Activated CD8-positive, alpha-beta memory T cell treated with anti-CD3 and anti-CD28 coated beads for 36 hours (primary cell): Measurements from ENCODE around the gene ERFL. TPM values are rescaled to one million over a fixed set of nuclear protein-coding genes. Genes with fewer than 3 reads are reported as not detected.

Experiments
- CTCF ChIA-PET: fragments of 350-600 bp; sonication (Branson Sonifier 250); formaldehyde crosslinking; loops from one replicate; lab custom pipeline; 2021; ENCODE audit warnings: antibody characterized with exemption; lab: Charles Lee
- POLR2A ChIA-PET: fragments of 350-600 bp; sonication (Branson Sonifier 250); formaldehyde crosslinking; loops from one replicate; lab custom pipeline; 2021; ENCODE audit warnings: antibody characterized with exemption; lab: Charles Lee
- total RNA-seq, 2 experiments: library from RNA; stranded (reverse); gene quantifications; one replicate each; pipeline ENCODE4 v1.2.3, GENCODE V29; 2021

ERFL gene
- total RNA-seq, 2 experiments from 2014 or later = 1.1 to 1.3 TPM

GRCh38 chr19:41951686-41952172, 23.5 kb upstream of the ERFL start:
- ChIA-PET POLR2A (interaction anchor here (0.6 kb wide), 1 partner anchor 76 kb away, joined by 13 read pairs; no protein-coding TSS in a partner anchor), CTCF (interaction anchor here (0.7 to 3.5 kb wide), 11 partner anchors 9 to 92 kb away, joined by 3 to 26 read pairs (median 3); partner anchors contain the start of gene RPS19)

GRCh38 chr19:41947091-41947490, 18.8 kb upstream of the ERFL start:
- CTCF ChIA-PET = interaction anchor here (0.6 to 3.9 kb wide), 11 partner anchors 10 to 96 kb away, joined by 3 to 23 read pairs (median 4); partner anchors contain the start of genes CD79A, RABAC1 and RPS19
- POLR2A ChIA-PET = interaction anchor here (2.4 to 3.7 kb wide), 2 partner anchors 12 to 75 kb away, joined by 12 to 25 read pairs; partner anchors contain the start of gene RABAC1

GRCh38 chr19:41945135-41945766, 17.0 kb upstream of the ERFL start:
- ChIA-PET CTCF (interaction anchor here (0.6 to 3.9 kb wide), 15 partner anchors 9 to 390 kb away, joined by 3 to 23 read pairs (median 4); partner anchors contain the start of genes CD79A, RABAC1 and RPS19), POLR2A (interaction anchor here (0.7 to 3.7 kb wide), 12 partner anchors 8 to 85 kb away, joined by 3 to 25 read pairs (median 6); partner anchors contain the start of genes RABAC1 and RPS19)

- ChIA-PET CTCF (interaction anchor here (0.7 to 3.9 kb wide), 6 partner anchors 10 to 84 kb away, joined by 3 to 21 read pairs (median 14); partner anchors contain the start of genes RABAC1 and RPS19), POLR2A (interaction anchor here (0.7 to 3.7 kb wide), 3 partner anchors 15 to 72 kb away, joined by 3 to 25 read pairs (median 25); no protein-coding TSS in a partner anchor)
Measured at GRCh38 chr19:41944336-41944735, 16.1 kb upstream of the ERFL start.

- ChIA-PET CTCF (interaction anchor here (0.8 kb wide), 1 partner anchor 10 kb away, joined by 3 read pairs; no protein-coding TSS in a partner anchor), POLR2A (no interaction called here)
Measured at GRCh38 chr19:41941410-41942202, 13.4 kb upstream of the ERFL start.

GRCh38 chr19:41940731-41941409, 12.6 kb upstream of the ERFL start:
- CTCF ChIA-PET = interaction anchor here (0.8 kb wide), 1 partner anchor 11 kb away, joined by 3 read pairs; no protein-coding TSS in a partner anchor
- POLR2A ChIA-PET = no interaction called here

GRCh38 chr19:41939861-41940730, 11.8 kb upstream of the ERFL start:
- ChIA-PET CTCF (interaction anchor here (1.0 kb wide), 1 partner anchor 11 kb away, joined by 3 read pairs; no protein-coding TSS in a partner anchor), POLR2A (interaction anchor here (1.0 kb wide), 1 partner anchor 52 kb away, joined by 3 read pairs; no protein-coding TSS in a partner anchor)

- CTCF ChIA-PET = interaction anchor here (1.0 kb wide), 1 partner anchor 12 kb away, joined by 3 read pairs; no protein-coding TSS in a partner anchor
- POLR2A ChIA-PET = interaction anchor here (1.0 kb wide), 1 partner anchor 51 kb away, joined by 3 read pairs; no protein-coding TSS in a partner anchor
Measured at GRCh38 chr19:41939209-41939608, 11.0 kb upstream of the ERFL start.

GRCh38 chr19:41937525-41938468, 9.5 kb upstream of the ERFL start:
- ChIA-PET POLR2A (interaction anchor here (0.7 to 1.3 kb wide), 3 partner anchors 7 to 66 kb away, joined by 3 to 4 read pairs (median 4); no protein-coding TSS in a partner anchor), CTCF (interaction anchor here (0.6 to 2.0 kb wide), 8 partner anchors 11 to 78 kb away, joined by 3 to 14 read pairs (median 4); partner anchors contain the start of gene RPS19)

GRCh38 chr19:41936961-41937360, 8.7 kb upstream of the ERFL start:
- CTCF ChIA-PET = interaction anchor here (0.9 to 2.0 kb wide), 9 partner anchors 9 to 77 kb away, joined by 3 to 14 read pairs (median 4); partner anchors contain the start of gene RPS19
- POLR2A ChIA-PET = interaction anchor here (0.7 to 1.3 kb wide), 4 partner anchors 8 to 65 kb away, joined by 3 to 4 read pairs (median 4); no protein-coding TSS in a partner anchor

GRCh38 chr19:41936416-41936850, 8.2 kb upstream of the ERFL start:
- CTCF ChIA-PET = interaction anchor here (1.1 to 2.0 kb wide), 7 partner anchors 9 to 77 kb away, joined by 3 to 14 read pairs (median 5); partner anchors contain the start of gene RPS19
- POLR2A ChIA-PET = interaction anchor here (1.0 to 1.3 kb wide), 2 partner anchors 50 to 65 kb away, joined by 3 to 4 read pairs; no protein-coding TSS in a partner anchor

GRCh38 chr19:41935760-41936415, 7.6 kb upstream of the ERFL start:
- ChIA-PET CTCF (interaction anchor here (1.3 to 2.3 kb wide), 4 partner anchors 9 to 48 kb away, joined by 3 to 21 read pairs (median 4); no protein-coding TSS in a partner anchor), POLR2A (interaction anchor here (1.0 kb wide), 1 partner anchor 50 kb away, joined by 3 read pairs; no protein-coding TSS in a partner anchor)

- CTCF ChIA-PET = interaction anchor here (0.7 to 2.3 kb wide), 8 partner anchors 10 to 98 kb away, joined by 3 to 21 read pairs (median 3); no protein-coding TSS in a partner anchor
- POLR2A ChIA-PET = no interaction called here
Measured at GRCh38 chr19:41934849-41935374, 6.7 kb upstream of the ERFL start.

GRCh38 chr19:41933693-41934426, 5.6 kb upstream of the ERFL start:
- ChIA-PET CTCF (interaction anchor here (0.7 to 2.3 kb wide), 10 partner anchors 11 to 141 kb away, joined by 3 to 21 read pairs (median 3); no protein-coding TSS in a partner anchor), POLR2A (no interaction called here)
